Epithelial cell of esophagus (primary cell): ENCODE measurements around the gene NUDT21.
"Not testable (repeated sequence)": the region's sequence is repeated elsewhere in the genome, so short reads cannot be mapped to it uniquely, and the experiment has no call there.

Source experiments
- DNase-seq: peaks from one replicate; pipeline ENCODE4 v3.0.0; 2010; ENCODE audit warnings: low read depth
- H3K4me3 ChIP-seq: 2 replicates; pipeline ENCODE4 v1.5.1; 2011; ENCODE audit warnings: mild to moderate bottlenecking, low read length, control low read depth
- TF ChIP-seq, protein P1 (sequence below): IDR thresholded peaks from 2 replicates; pipeline ENCODE4 v1.5.1; 2011; ENCODE audit warnings: low read depth, mild to moderate bottlenecking, low read length, control low read depth, inconsistent platforms; ENCODE audit not compliant: insufficient read depth; ENCODE audit errors: missing control alignments

NUDT21 gene

DNA sequence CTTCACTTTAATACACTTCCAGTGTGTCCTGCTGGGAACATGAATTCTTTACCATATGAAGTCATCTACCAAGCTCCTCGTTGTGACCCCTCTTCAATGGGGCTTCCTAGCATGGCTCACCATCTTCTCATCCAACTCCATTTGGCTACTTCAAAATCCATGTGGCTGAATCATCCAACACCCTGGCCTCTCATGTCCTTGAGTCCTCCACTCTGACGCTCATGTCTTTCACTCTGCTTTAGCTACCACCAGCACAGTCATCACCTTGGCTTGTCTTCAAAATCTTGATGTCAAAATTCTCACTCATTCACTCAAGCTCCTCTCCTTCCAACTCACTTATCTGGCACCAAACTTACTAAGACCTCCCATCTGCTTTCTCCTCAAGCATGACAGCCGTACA, 61.6 kb downstream of the NUDT21 start:
- DNase-seq = peak; percentile 86
- TF ChIP-seq, protein P1, sequence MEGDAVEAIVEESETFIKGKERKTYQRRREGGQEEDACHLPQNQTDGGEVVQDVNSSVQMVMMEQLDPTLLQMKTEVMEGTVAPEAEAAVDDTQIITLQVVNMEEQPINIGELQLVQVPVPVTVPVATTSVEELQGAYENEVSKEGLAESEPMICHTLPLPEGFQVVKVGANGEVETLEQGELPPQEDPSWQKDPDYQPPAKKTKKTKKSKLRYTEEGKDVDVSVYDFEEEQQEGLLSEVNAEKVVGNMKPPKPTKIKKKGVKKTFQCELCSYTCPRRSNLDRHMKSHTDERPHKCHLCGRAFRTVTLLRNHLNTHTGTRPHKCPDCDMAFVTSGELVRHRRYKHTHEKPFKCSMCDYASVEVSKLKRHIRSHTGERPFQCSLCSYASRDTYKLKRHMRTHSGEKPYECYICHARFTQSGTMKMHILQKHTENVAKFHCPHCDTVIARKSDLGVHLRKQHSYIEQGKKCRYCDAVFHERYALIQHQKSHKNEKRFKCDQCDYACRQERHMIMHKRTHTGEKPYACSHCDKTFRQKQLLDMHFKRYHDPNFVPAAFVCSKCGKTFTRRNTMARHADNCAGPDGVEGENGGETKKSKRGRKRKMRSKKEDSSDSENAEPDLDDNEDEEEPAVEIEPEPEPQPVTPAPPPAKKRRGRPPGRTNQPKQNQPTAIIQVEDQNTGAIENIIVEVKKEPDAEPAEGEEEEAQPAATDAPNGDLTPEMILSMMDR = no peak
- H3K4me3 ChIP-seq = no peak overlapping the region

DNA sequence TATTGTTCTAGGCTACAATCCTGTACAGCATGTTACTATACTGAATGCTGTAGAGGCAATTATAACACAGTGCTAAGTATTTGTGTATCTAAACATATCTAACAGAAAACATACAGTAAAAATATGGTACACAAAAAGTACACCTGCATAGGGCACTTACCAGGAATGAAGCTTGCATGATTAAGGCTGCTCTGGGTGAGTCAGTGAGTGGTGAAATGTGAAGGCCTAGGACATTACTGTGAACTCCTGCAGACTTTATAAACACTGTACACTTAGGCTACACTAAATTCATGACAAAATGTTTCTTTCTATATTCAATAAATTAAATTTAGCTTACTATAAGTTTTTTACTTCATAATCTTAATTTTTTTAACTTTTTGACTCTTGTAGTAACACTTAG, 62.9 kb downstream of the NUDT21 start:
- peak; percentile 71 for DNase-seq

DNA sequence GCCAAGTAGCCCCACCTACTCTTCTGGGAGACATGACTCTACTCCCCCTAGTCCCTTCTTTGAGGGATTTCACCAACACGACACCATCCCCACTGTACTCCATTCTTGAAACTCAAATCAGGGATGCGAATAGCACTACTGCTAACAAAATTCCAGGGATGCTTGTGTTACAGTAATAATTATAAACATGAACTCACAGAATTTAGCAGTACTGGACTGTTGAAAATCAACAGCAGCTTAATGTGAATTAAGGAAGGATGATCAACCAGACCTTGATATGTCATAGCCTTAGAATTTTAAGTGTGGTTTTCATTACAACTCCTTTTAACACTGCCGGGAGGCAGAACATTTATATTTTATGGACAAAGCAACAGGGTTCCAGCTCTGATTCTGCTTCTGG, 63.7 kb downstream of the NUDT21 start:
- H3K4me3 ChIP-seq = no peak overlapping the region
- TF ChIP-seq, protein P1 = no peak
- no peak for DNase-seq

More for the DNA sequence above, 62.9 kb downstream of the NUDT21 start:
- H3K4me3 ChIP-seq = no peak overlapping the region
- TF ChIP-seq, protein P1 = no peak

DNA sequence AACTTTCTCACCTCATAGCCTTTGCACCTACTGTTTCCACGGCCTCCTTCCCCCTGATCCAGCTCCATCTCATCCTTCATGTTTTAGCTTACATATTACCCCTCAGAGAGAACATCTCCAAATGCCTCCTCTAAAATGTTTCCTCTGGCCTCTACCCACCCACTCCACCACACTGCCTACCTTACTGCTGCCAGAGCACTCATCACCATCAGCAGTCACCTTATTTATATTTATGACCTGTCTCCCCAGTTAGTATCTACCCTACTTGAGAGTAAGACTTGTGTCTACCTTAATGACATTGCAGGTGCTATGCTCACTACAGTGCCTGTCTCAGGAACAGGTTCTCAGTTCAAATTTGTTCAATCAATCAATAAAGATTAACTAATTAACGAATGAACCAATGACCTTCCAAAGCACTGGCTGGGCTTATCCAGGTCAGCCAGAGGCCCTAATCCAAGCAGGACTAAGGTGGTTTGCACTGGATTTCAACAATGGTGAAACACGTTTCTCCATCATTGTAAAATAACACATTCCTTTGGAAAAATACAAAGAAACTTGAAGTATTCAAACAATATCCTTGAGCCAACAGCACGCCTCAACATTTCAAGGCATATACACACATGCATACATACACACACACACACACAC, 66.9 kb downstream of the NUDT21 start:
- TF ChIP-seq, protein P1 = no peak
- H3K4me3 ChIP-seq = no peak overlapping the region
- DNase-seq = no peak

DNA sequence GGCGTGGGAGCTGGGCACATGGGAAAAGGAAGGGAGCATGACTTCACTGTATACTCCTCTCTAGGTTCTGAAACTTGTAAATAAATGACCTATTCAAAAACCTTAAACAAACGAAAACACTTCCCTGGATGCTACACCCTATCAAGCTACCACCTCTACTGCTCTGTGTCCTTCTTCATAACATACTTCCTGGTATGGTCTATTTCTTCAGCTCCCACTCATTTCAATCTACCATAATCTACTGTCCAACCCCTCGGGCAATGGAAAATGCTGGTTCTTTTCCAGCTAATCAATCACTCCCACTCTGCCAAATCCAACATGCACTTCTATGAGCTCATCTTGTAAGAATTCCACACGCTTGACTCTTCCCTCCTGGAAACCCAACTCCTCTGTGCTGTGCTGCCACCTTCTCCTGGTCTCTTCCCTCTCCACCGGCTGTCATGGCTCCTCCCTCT, 68.2 kb downstream of the NUDT21 start:
- H3K4me3 ChIP-seq = no peak overlapping the region
- TF ChIP-seq, protein P1 = no peak
- DNase-seq = peak; percentile 85

DNA sequence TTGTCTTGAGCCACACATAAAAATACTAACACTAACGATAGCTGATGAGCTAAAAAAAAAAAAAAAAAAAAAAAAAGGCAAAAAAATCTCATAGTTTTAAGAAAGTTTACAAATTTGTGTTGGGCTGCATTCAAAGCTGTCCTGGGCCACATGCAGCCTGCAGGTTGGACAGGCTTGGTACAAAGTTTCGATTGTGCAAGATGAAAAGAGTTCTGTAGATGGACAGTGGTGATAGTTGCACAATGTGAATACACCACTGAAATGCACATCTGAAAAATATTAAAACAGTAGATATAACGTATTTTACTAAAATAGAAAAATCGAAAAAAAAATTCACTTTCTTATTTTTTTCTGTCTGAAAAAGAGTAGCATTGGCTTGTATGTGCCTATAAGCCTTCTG, 68.7 kb downstream of the NUDT21 start:
- H3K4me3 ChIP-seq = no peak overlapping the region
- TF ChIP-seq, protein P1 = no peak
- no peak for DNase-seq

DNA sequence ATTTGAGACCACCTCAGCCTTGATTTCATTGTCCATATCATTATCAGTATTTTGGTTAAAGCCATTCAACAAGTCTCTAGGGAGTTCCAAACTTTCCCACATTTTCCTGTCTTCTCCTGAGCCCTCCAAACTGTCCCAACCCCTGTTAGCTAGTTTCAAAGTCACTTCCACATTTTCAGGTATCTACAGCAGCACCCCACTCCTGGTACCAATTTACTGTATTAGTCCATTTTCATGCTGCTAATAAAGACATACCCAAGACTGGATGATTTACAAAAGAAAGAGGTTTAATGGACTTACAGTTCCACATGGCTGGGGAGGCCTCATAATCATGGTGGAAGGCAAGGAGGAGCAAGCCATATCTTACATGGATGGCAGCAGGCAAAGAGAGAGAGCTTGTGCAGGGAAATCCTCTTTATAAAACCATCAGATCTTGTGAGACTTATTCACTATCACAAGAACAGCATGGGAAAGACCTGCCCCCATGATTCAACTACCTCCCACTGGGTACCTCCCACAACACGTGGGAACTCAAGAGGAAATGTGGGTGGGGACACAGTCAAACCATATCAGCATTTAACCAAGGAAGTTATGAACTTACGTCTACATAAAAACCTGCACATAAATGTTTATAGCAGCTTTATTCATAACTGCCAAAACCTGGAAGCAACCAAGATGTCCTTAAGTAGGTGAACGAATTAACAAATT, 70.2 kb downstream of the NUDT21 start:
- not testable (repeated sequence) for H3K4me3 ChIP-seq, DNase-seq
